C4-2B (cell line): Measurements from ENCODE around the gene KRTAP12-2.
"Not testable (repeated sequence)": the region's sequence is repeated elsewhere in the genome, so short reads cannot be mapped to it uniquely, and the experiment has no call there.

Experiments
- H3K27ac ChIP-seq: fragments of 450-650 bp; 2 replicates; pipeline ENCODE4 v1.5.1; 2017
- ZFX ChIP-seq: fragments of 450-650 bp; IDR thresholded peaks from 2 replicates; pipeline ENCODE4 v1.6.1; 2017
- TF ChIP-seq, protein P1 (sequence below): fragments of 450-650 bp; conservative IDR thresholded peaks from 2 replicates; pipeline ENCODE4 v1.5.1; 2017; ENCODE audit warnings: mild to moderate bottlenecking

The KRTAP12-2 gene

DNA sequence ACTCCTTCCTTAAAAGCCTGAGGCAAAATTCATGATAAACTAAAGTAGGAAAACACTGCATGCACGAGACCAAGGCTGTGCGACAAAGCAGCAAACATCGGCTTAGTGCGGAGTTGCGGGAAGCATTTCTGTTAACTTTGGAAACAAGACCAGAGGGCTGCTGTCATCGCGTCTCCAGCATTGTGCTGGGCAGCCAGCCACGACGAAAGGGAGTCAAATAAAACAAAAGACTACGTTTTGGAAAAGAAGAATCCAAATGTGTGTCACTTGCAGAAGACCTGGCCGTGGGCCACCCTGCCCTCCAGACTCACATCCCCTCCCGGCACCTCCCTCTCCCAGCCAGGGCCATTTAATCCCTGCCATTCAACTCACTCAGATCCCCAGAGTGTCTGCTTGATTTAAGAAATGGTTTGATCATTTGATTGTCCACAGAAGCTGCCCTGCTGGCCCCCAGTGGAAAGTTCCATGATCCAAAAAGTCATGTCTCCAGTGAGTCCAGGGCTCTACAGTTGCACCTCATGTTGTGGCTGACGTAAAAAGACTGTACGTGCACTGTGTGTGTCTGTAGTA, 22.9 kb downstream of the KRTAP12-2 start:
- TF ChIP-seq, protein P1, sequence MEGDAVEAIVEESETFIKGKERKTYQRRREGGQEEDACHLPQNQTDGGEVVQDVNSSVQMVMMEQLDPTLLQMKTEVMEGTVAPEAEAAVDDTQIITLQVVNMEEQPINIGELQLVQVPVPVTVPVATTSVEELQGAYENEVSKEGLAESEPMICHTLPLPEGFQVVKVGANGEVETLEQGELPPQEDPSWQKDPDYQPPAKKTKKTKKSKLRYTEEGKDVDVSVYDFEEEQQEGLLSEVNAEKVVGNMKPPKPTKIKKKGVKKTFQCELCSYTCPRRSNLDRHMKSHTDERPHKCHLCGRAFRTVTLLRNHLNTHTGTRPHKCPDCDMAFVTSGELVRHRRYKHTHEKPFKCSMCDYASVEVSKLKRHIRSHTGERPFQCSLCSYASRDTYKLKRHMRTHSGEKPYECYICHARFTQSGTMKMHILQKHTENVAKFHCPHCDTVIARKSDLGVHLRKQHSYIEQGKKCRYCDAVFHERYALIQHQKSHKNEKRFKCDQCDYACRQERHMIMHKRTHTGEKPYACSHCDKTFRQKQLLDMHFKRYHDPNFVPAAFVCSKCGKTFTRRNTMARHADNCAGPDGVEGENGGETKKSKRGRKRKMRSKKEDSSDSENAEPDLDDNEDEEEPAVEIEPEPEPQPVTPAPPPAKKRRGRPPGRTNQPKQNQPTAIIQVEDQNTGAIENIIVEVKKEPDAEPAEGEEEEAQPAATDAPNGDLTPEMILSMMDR, result no peak
- no peak for TF ChIP-seq ZFX
- H3K27ac ChIP-seq, result no peak overlapping the region

DNA sequence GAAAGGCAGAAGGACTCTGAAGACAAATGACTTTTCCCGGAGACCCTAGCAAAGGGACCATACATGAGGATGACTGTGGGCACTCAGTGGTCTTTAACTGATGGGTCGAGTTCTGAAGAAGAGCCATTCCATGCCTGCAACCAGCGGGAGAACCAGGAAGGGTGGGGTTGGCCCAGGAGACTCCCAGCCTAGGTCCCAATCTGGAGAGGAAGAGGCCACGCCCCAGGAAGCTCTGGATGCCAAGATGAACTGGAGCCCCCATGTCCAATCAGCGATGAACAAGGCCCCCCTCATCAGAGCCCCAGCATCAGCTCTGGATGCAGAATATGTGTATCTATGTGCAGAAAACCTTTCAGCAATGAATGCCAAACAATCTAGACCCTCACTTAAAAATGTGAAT, 26.0 kb downstream of the KRTAP12-2 start:
- TF ChIP-seq, protein P1, result no peak
- no peak for TF ChIP-seq ZFX
- no peak overlapping the region for H3K27ac ChIP-seq

DNA sequence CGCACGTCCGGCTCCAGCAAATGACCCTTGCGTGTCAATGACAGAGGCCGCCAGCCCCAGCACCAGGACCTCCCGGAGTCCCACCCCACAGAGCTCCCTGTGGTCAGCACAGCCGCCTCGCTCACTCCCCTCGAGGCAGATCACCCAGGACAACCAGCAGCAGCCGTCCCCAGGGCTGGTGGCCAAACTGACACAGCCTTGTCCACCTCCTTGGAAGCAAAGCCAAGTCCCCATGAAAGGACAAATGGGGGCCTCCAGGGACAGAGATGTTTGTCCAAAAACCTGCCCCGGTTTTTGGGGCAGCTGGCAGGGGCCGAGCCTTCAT, 27.4 kb downstream of the KRTAP12-2 start:
- TF ChIP-seq, protein P1, result no peak
- no peak for TF ChIP-seq ZFX
- no peak overlapping the region for H3K27ac ChIP-seq

DNA sequence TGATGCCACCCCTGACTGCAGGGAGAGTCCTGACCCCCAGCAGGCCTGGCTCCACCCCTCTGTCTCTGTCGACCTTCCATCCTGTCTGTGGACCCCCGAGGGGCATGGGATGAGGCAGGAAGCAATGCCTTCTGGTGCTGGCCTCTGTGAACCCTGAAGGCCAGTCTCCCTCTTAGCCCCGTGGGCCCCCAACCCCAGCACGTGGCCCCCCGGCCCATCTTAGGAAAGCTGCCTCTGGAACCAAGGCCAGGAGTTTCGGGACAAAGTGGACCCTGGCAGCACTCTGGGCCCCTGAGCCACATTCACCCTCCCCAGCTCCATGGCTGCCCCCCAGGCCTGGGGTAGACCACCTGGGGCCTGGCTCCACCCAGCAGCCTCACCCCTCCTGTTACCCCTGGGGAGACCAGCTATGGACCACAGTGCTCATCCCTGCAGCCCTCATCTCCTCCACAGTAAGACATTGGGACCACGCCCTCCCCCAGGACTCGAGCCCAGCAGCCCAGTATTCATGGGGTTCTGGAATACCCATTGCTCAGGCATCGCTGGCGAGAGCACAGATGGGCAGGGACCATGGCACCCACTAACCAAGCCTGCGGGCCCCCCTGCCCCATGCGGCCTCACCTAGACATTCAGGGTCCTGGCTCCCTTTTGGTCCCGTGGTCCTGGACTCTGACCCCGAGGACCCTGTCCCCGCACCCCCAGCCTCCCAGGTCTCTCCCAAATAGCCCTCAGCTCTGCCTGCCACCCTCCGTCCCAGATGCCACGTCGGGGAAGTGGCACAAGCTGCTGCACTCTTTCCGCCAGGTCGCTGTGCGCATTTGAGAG, 28.0 kb downstream of the KRTAP12-2 start:
- H3K27ac ChIP-seq, result not testable (repeated sequence)

DNA sequence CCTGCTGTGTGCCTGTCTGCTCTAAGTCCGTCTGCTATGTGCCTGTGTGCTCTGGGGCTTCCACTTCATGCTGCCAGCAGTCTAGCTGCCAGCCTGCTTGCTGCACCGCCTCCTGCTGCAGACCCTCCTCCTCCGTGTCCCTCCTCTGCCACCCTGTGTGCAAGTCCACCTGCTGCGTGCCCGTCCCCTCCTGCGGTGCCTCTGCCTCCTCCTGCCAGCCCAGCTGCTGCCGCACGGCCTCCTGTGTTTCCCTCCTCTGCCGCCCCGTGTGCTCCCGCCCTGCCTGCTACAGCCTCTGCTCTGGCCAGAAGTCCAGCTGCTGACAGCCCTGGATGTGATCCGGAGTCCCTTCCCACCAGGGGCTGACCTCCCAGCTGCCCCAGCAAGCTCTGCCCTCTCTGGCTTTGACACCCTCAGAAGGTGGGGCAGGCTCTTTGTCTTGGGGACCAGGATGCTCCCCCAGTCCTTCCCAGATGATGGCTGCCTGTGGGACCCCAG, 28.8 kb downstream of the KRTAP12-2 start:
- not testable (repeated sequence) for H3K27ac ChIP-seq

DNA sequence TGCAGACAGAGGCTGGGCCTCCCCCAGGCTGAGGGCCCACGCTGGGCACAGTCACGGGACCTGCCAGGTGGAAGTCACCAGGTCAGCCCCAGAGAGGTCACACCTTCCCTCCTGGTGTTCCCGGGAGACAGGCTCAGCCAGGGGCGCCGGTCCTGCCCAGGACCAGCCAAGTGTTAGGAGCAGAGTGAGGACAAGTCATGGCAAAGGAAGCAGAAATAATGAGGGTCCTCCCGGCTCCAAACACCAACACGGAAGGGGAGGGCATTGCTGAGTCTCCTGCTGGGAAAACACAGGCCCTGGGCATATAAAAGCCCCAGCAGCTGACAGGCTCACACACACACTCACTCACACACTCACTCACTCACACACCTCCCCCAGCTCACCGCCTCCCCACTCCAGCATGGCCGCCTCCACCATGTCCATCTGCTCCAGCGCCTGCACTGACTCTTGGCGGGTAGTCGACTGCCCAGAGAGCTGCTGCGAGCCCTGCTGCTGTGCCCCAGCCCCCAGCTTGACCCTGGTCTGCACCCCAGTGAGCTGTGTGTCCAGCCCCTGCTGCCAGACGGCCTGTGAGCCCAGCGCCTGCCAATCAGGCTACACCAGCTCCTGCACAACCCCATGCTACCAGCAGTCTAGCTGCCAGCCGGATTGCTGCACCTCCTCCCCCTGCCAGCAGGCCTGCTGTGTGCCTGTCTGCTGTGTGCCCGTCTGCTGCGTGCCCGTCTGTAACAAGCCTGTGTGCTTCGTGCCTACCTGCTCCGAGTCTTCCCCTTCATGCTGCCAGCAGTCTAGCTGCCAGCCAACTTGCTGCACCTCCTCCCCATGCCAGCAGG, 29.5 kb downstream of the KRTAP12-2 start, which contains the start of gene KRTAP10-10:
TSS of gene KRTAP10-10 (plus strand) at position 339 of the 833 bp plus-strand sequence. CDS start at position 401, 62 bp downstream.
- no peak within 1 kb of the TSS for H3K27ac ChIP-seq
- TF ChIP-seq, protein P1, result no peak
- TF ChIP-seq ZFX, result no peak

DNA sequence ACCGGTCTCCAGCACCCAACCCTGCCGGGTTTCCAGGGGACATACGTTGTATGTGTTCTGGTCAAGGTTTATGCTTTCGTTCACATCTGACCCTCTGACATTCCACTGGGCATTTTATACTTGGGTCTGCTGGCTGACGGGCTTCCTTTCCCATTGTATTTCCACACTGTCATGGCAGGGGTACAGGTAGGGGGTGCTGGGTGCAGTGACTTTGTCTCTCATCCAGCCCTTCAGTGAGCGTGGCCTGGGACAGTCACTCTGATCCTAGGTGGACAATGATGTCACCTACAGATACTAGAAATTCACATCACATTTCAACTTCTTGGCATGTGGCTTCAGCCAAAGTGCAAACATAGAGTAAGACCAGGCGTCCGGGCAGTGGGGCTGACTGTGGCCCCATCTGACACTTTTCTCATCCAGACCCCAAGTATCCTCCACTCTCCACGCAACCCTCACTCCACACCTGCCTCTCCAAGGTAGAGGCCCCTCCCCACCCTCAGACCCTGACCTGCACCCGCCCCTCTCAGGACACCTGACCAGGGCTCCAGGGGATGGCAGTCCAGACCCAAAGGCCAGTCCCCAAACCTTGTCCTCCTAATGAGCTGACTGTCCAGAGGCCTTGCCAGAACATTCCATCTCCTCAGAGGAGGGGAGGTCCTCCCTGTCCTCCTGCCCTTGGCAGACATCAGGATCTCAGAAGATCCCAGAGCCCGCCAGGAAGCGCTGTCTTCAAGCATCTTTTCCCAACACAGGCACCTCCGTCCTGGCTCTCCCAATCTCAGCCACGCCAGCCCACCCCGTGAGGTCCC, 30.3 kb downstream of the KRTAP12-2 start:
- no peak overlapping the region for H3K27ac ChIP-seq
- TF ChIP-seq ZFX, result no peak
- TF ChIP-seq, protein P1, result no peak
